B cell (primary cell): ENCODE data around the gene CA5A. TPM values are rescaled to one million over a fixed set of nuclear protein-coding genes. Genes with fewer than 3 reads are reported as not detected.
A peak's percentile ranks its signal among the peaks of the same experiment; 100 is the strongest.
"Not testable (repeated sequence)": the region's sequence is repeated elsewhere in the genome, so short reads cannot be mapped to it uniquely, and the experiment has no call there.

Experiments
- ATAC-seq: fragments of 200-7000 bp; cut with Tn5 transposase; one replicate; pipeline ENCODE4 v1.10.0; 2021; ENCODE audit warnings: low read depth, mild to moderate bottlenecking, moderate number of reproducible peaks, moderate library complexity
- CTCF ChIA-PET: fragments of 350-600 bp; sonication (Branson Sonifier 250); formaldehyde crosslinking; loops from one replicate; lab custom pipeline; 2021; ENCODE audit warnings: antibody characterized with exemption, inconsistent platforms; lab: Charles Lee
- POLR2A ChIA-PET: fragments of 350-600 bp; sonication (Branson Sonifier 250); formaldehyde crosslinking; loops from one replicate; lab custom pipeline; 2021; ENCODE audit warnings: antibody characterized with exemption; lab: Charles Lee
- DNase-seq: peaks from one replicate; pipeline ENCODE4 v3.0.0; 2013
- H2AFZ ChIP-seq: 2 replicates; pipeline ENCODE4 v1.6.1; 2012; ENCODE audit warnings: mild to moderate bottlenecking, low read depth, low read length; ENCODE audit not compliant: insufficient read depth, poor library complexity, severe bottlenecking
- H3K27ac ChIP-seq, 2 donors: 1 replicate in 1 of 2; 2 replicates in 1 of 2; pipeline ENCODE4 v1.5.1; 2012 to 2013; ENCODE audit warnings: low read length in 2 of 2, mild to moderate bottlenecking in 2 of 2, moderate library complexity in 1 of 2
- H3K27me3 ChIP-seq, 4 experiments: fragments of 200-600 bp in 1 of 4; sonication (generic) in 1 of 4; replicated peaks in 1 of 4; 1 replicate in 2 of 4; 2 replicates in 2 of 4; pipeline versions ENCODE4 v1.6.1 to v1.7.0; 2013 to 2016; ENCODE audit warnings: low read length in 3 of 4, mild to moderate bottlenecking in 2 of 4, mixed read lengths in 1 of 4, moderate library complexity in 1 of 4; ENCODE audit not compliant: insufficient read depth in 4 of 4, control insufficient read depth in 3 of 4; ENCODE audit errors: control extremely low read depth in 1 of 4
- H3K36me3 ChIP-seq, 2 experiments: replicated peaks in 1 of 2; 1 replicate in 1 of 2; 2 replicates in 1 of 2; pipeline versions ENCODE4 v1.6.1 to v1.7.1; 2013; ENCODE audit warnings: low read length in 1 of 2; ENCODE audit not compliant: insufficient read depth in 2 of 2, control insufficient read depth in 1 of 2; ENCODE audit errors: control extremely low read depth in 1 of 2, extremely low read depth in 1 of 2
- H3K4me1 ChIP-seq, 2 donors: fragments of 200-600 bp in 1 of 2; sonication (generic) in 1 of 2; 1 replicate in 1 of 2; 2 replicates in 1 of 2; pipeline versions ENCODE4 v1.5.1 to v1.6.1; 2013 to 2017; ENCODE audit warnings: low read length in 2 of 2; ENCODE audit not compliant: control insufficient read depth in 2 of 2, insufficient read depth in 2 of 2
- H3K4me2 ChIP-seq: replicated peaks from 2 replicates; pipeline ENCODE3; 2012; ENCODE audit warnings: mild to moderate bottlenecking, low read depth, low read length; ENCODE audit not compliant: poor library complexity, severe bottlenecking
- H3K4me3 ChIP-seq, 5 experiments: fragments of 200-600 bp in 1 of 5; sonication (generic) in 1 of 5; 1 replicate in 3 of 5; 2 replicates in 2 of 5; pipeline versions ENCODE4 v1.5.1 to v1.7.0; 2011 to 2016; ENCODE audit warnings: low read length in 4 of 5, mild to moderate bottlenecking in 4 of 5, low read depth in 2 of 5, control low read depth in 1 of 5, moderate library complexity in 1 of 5; ENCODE audit not compliant: insufficient read depth in 1 of 5; ENCODE audit errors: control extremely low read depth in 1 of 5, extremely low read depth in 1 of 5
- H3K79me2 ChIP-seq: fragments of 200-600 bp; sonication (generic); one replicate; pipeline ENCODE4 v1.6.0; 2016; ENCODE audit warnings: low read length; ENCODE audit not compliant: control insufficient read depth, insufficient read depth
- H3K9ac ChIP-seq: fragments of 200-600 bp; sonication (generic); 2 replicates; pipeline ENCODE4 v1.6.1; 2017; ENCODE audit warnings: mild to moderate bottlenecking, low read length, moderate library complexity
- H3K9me3 ChIP-seq, 3 donors: one replicate each; pipeline versions ENCODE4 v1.6.1 to v1.7.1; 2013; ENCODE audit warnings: low read length in 2 of 3; ENCODE audit not compliant: control insufficient read depth in 2 of 3, insufficient read depth in 1 of 3; ENCODE audit errors: control extremely low read depth in 1 of 3
- H4K20me1 ChIP-seq: 2 replicates; pipeline ENCODE4 v1.6.0; 2012; ENCODE audit warnings: mild to moderate bottlenecking, low read length; ENCODE audit not compliant: insufficient read depth, control insufficient read depth, poor library complexity, severe bottlenecking
- H3K27ac Mint-ChIP-seq: one replicate; pipeline ENCODE4 v1.8.0; 2021; ENCODE audit warnings: mixed read lengths
- H3K27me3 Mint-ChIP-seq: one replicate; pipeline ENCODE4 v1.8.0; 2021; ENCODE audit warnings: mixed read lengths
- H3K4me1 Mint-ChIP-seq: one replicate; pipeline ENCODE4 v1.8.0; 2021; ENCODE audit warnings: mixed read lengths
- H3K4me3 Mint-ChIP-seq: one replicate; pipeline ENCODE4 v1.8.0; 2021; ENCODE audit warnings: mixed read lengths
- H3K9me3 Mint-ChIP-seq: one replicate; pipeline ENCODE4 v1.8.0; 2022; ENCODE audit warnings: mixed read lengths; ENCODE audit not compliant: insufficient read depth
- CTCF ChIP-seq: fragments of 200-600 bp; IDR thresholded peaks from one replicate; pipeline ENCODE4 v1.8.0; 2022; ENCODE audit warnings: antibody characterized with exemption, mild to moderate bottlenecking
- EZH2 ChIP-seq: IDR thresholded peaks from 2 replicates; pipeline ENCODE4 v1.6.1; 2012; ENCODE audit warnings: borderline replicate concordance, low read depth, mild to moderate bottlenecking, moderate library complexity, low read length; ENCODE audit not compliant: insufficient read depth, poor library complexity, severe bottlenecking
- WGBS: methylation state at CpG from one replicate; pipeline ENCODE4 v1.1.5; 2013; ENCODE audit warnings: missing lambda C conversion rate; ENCODE audit not compliant: insufficient coverage; 5-methylcytosine and 5-hydroxymethylcytosine counted together
- intact Hi-C: fragments of 100-400 bp; cut with micrococcal nuclease; formaldehyde crosslinking; loops from one replicate; pipeline ENCODE4 v1.10.0; 2022
- polyA plus RNA-seq: library from polyadenylated mRNA; depleted of rRNA; stranded (reverse); fragments of >200 nt; gene quantifications from 2 replicates; pipeline ENCODE4 v1.2.3, GENCODE V29; 2012
- total RNA-seq, 2 donors: library from RNA; stranded (reverse); fragments of 120-200 nt in 1 of 2; gene quantifications; 1 replicate in 1 of 2; 2 replicates in 1 of 2; pipeline versions ENCODE4 v1.2.3 to v1.2.4, GENCODE V29; 2013 to 2022

The CA5A gene
- total and polyA plus RNA-seq, 2 donors (not counting 1 experiment from before 2014, with no cell fraction given) = 0.27 TPM; not detected in 1

- ATAC-seq, H3K27ac ChIP-seq, H3K27me3 Mint-ChIP-seq, DNase-seq, H3K4me1 ChIP-seq, CTCF ChIA-PET, H3K4me3 Mint-ChIP-seq, H3K27me3 ChIP-seq, H3K9me3 ChIP-seq, H3K9ac ChIP-seq, intact Hi-C loops, POLR2A ChIA-PET, H3K4me3 ChIP-seq, H3K4me2 ChIP-seq, H2AFZ ChIP-seq, H3K9me3 Mint-ChIP-seq: not testable (repeated sequence)
- WGBS = 85% methylated on average over 4 of the region's 12 CpGs
- Histone ChIP-seq H3K79me2 (peaks cover 17% of the 10 kb centered on the region), H3K36me3 (peaks cover 4 to 45% of the 10 kb centered on the region in 2 experiments), H4K20me1 (peaks cover 32% of the 10 kb centered on the region)
- Mint-ChIP-seq H3K27ac (peak overlapping the region; percentile 37), H3K4me1 (peaks cover 19% of the 10 kb centered on the region)
Measured at GRCh38 chr16:87979911-87980630, 43.7 kb upstream of the CA5A start.

- H3K4me1 Mint-ChIP-seq = peaks cover 21% of the 10 kb centered on the region
- H3K36me3 ChIP-seq = peaks cover 4 to 42% of the 10 kb centered on the region in 2 experiments
- ATAC-seq = no peak
- no peaks in the 10 kb centered on the region for H3K9me3 ChIP-seq
- no peaks in the 10 kb centered on the region for H3K27me3 ChIP-seq
- TF ChIP-seq CTCF (no peak), EZH2 (no peak)
- no peak for DNase-seq
- H3K4me3 Mint-ChIP-seq = no peak overlapping the region
- H3K4me1 ChIP-seq = peaks cover 0 to 3% of the 10 kb centered on the region in 2 donors
- peaks cover 24% of the 10 kb centered on the region for H3K79me2 ChIP-seq
- H3K9ac ChIP-seq = no peak overlapping the region
- no peak overlapping the region for H3K4me2 ChIP-seq
- no peak overlapping the region for H2AFZ ChIP-seq
- ChIA-PET CTCF (no interaction called here), POLR2A (no interaction called here)
- 97% methylated on average over 5 of the region's 8 CpGs for WGBS
- no peaks in the 10 kb centered on the region for H3K9me3 Mint-ChIP-seq
- intact Hi-C loops = no loop called here
- peak overlapping the region; percentile 5 for H3K27ac Mint-ChIP-seq
- H3K4me3 ChIP-seq = no peak overlapping the region
- H3K27ac ChIP-seq = no peak overlapping the region
- peaks cover 39% of the 10 kb centered on the region for H4K20me1 ChIP-seq
- H3K27me3 Mint-ChIP-seq = no peaks in the 10 kb centered on the region
Measured at GRCh38 chr16:87979352-87979751, 43.0 kb upstream of the CA5A start.
